ENCODE measurements around the gene ITGAV.

DNA sequence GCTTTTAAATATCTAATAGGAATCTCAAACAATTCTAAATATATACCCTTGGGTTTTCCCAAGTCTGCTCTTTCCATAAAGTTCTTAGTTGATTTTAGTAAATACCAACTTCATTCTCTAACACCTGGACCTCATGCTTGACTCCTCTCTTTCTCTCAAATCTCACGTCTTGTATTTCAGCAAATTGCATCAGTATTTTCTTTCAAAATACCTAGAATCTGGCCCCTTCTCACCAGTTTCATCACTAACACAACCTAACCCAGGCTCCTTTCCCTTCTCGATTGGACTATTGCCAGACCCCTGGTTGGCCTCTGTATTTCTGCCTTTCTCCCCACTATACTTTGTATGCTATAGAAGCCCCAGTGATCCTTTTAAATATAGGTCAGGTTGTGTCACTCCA lies 81.0 kb downstream of the ITGAV start:
- TF ChIP-seq PRDM6 (tag by site-specific recombination; IDR thresholded peaks at IDR 0.05), result no peak
- TF ChIP-seq, protein P1, sequence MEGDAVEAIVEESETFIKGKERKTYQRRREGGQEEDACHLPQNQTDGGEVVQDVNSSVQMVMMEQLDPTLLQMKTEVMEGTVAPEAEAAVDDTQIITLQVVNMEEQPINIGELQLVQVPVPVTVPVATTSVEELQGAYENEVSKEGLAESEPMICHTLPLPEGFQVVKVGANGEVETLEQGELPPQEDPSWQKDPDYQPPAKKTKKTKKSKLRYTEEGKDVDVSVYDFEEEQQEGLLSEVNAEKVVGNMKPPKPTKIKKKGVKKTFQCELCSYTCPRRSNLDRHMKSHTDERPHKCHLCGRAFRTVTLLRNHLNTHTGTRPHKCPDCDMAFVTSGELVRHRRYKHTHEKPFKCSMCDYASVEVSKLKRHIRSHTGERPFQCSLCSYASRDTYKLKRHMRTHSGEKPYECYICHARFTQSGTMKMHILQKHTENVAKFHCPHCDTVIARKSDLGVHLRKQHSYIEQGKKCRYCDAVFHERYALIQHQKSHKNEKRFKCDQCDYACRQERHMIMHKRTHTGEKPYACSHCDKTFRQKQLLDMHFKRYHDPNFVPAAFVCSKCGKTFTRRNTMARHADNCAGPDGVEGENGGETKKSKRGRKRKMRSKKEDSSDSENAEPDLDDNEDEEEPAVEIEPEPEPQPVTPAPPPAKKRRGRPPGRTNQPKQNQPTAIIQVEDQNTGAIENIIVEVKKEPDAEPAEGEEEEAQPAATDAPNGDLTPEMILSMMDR (tag by site-specific recombination; IDR thresholded peaks at IDR 0.05), result no peak
- TF ChIP-seq ZNF76 (tag by site-specific recombination; IDR thresholded peaks at IDR 0.05; ENCODE audit: borderline replicate concordance, low read depth), result no peak
- no peak for TF ChIP-seq ZNF776 (tag by site-specific recombination; IDR thresholded peaks at IDR 0.05; ENCODE audit: borderline replicate concordance)

Measured in HEK293 (cell line).